HepG2 (cell line): Measurements from ENCODE around the gene JAKMIP3. TPM values are rescaled to one million over a fixed set of nuclear protein-coding genes. Genes with fewer than 3 reads are reported as not detected.
A peak's percentile ranks its signal among the peaks of the same experiment; 100 is the strongest.

Experiments used
- ATAC-seq: fragments of 200-7000 bp; cut with Tn5 transposase; 3 replicates; pipeline ENCODE4 v1.9.1; 2020; ENCODE audit warnings: mild to moderate bottlenecking, moderate library complexity
- BruUV-seq: library from RNA; stranded (reverse); fragments of 400-500 nt; replicated peaks from 2 replicates; lab custom pipeline; 2021; lab: Mats Ljungman, UMichigan
- CTCF ChIA-PET: fragments of 300-600 bp; formaldehyde crosslinking; extraction: SDS; loops from one replicate; lab custom pipeline; 2021; ENCODE audit warnings: low total read pairs, inconsistent platforms, low intra/inter-chr PET ratio; lab: Yijun Ruan, JAX
- POLR2A ChIA-PET: fragments of 350-600 bp; sonication (Branson Sonifier 250); formaldehyde crosslinking; loops from one replicate; lab custom pipeline; 2020; ENCODE audit warnings: antibody characterized with exemption, inconsistent platforms; lab: Yijun Ruan, JAX
- DNase-seq: peaks from one replicate; pipeline ENCODE4 v3.0.0-alpha.2; 2015; ENCODE audit warnings: low spot score
- FAIRE-seq: peaks from 3 replicates; lab custom pipeline; 2011; peaks lifted over from hg19 to GRCh38; lab: Jason Lieb, UNC
- H2AFZ ChIP-seq: one replicate; pipeline ENCODE4 v1.6.1; 2011; ENCODE audit warnings: low read length, inconsistent platforms
- H3K27ac ChIP-seq: fragments of 300-600 bp; 3 replicates; pipeline ENCODE4 v1.8.0; 2011; ENCODE audit warnings: mixed run types, mild to moderate bottlenecking, mixed read lengths, low read length, inconsistent platforms; ENCODE audit not compliant: insufficient read depth; ENCODE audit errors: extremely low read length
- H3K27me3 ChIP-seq, 2 experiments: fragments of 200-600 bp in 1 of 2; 2 replicates in 1 of 2; 3 replicates in 1 of 2; pipeline versions ENCODE4 v1.6.0 to v1.8.0; 2011; ENCODE audit warnings: low read length in 2 of 2, mild to moderate bottlenecking in 2 of 2, moderate library complexity in 2 of 2, inconsistent platforms in 1 of 2; ENCODE audit not compliant: insufficient read depth in 2 of 2, control insufficient read depth in 1 of 2
- H3K36me3 ChIP-seq, 2 experiments: fragments of 200-600 bp in 1 of 2; replicated peaks in 1 of 2; 2 replicates in 1 of 2; 3 replicates in 1 of 2; pipeline versions ENCODE4 v1.5.1 to v1.8.0; 2011; ENCODE audit warnings: low read length in 2 of 2, inconsistent platforms in 1 of 2; ENCODE audit not compliant: insufficient read depth in 2 of 2, control insufficient read depth in 1 of 2
- H3K4me1 ChIP-seq: 2 replicates; pipeline ENCODE4 v1.5.1; 2012; ENCODE audit warnings: low read length, inconsistent platforms; ENCODE audit not compliant: insufficient read depth
- H3K4me2 ChIP-seq: 2 replicates; pipeline ENCODE4 v1.6.0; 2011; ENCODE audit warnings: low read depth, low read length, inconsistent platforms
- H3K4me3 ChIP-seq, 3 experiments: fragments of 200-600 bp in 1 of 3; sonication (generic), shearing (Covaris generic) in 1 of 3; replicated peaks in 1 of 3; 2 replicates each; pipeline ENCODE4 v1.5.1; 2011 to 2016; ENCODE audit warnings: low read length in 3 of 3, inconsistent platforms in 2 of 3, low read depth in 2 of 3, mild to moderate bottlenecking in 2 of 3, control low read depth in 1 of 3, mixed read lengths in 1 of 3; ENCODE audit not compliant: insufficient read depth in 1 of 3
- H3K79me2 ChIP-seq: one replicate; pipeline ENCODE4 v1.6.1; 2011; ENCODE audit warnings: low read length, inconsistent platforms; ENCODE audit not compliant: insufficient read depth
- H3K9ac ChIP-seq: 2 replicates; pipeline ENCODE4 v1.6.0; 2011; ENCODE audit warnings: mild to moderate bottlenecking, low read depth, low read length, inconsistent platforms; ENCODE audit not compliant: insufficient read depth
- H3K9me3 ChIP-seq: 2 replicates; pipeline ENCODE4 v1.5.1; 2012; ENCODE audit warnings: mild to moderate bottlenecking, low read length
- H4K20me1 ChIP-seq: 2 replicates; pipeline ENCODE4 v1.6.0; 2011; ENCODE audit warnings: inconsistent platforms, mild to moderate bottlenecking, low read length, moderate library complexity; ENCODE audit not compliant: insufficient read depth
- ELF3 ChIP-seq: IDR thresholded peaks from 2 replicates; pipeline ENCODE4 v1.6.1; 2016; ENCODE audit warnings: missing genetic modification reagents, missing compliant biosample characterization
- ETV5 ChIP-seq: IDR thresholded peaks from 2 replicates; pipeline ENCODE4 v1.6.1; 2018; ENCODE audit warnings: missing biosample characterization, missing genetic modification reagents, inconsistent platforms, borderline replicate concordance
- FOXA1 ChIP-seq, 2 experiments: fragments of 450-650 bp in 1 of 2; sonication (generic) in 1 of 2; formaldehyde crosslinking in 1 of 2; IDR thresholded peaks; 2 replicates each; pipeline versions ENCODE4 v1.4.0 to v1.6.1; 2016 to 2020; ENCODE audit warnings: missing genetic modification reagents in 1 of 2
- FOXA3 ChIP-seq: IDR thresholded peaks from 2 replicates; pipeline ENCODE4 v1.6.1; 2016; ENCODE audit warnings: missing genetic modification reagents, missing compliant biosample characterization
- FOXO1 ChIP-seq: sonication (generic); formaldehyde crosslinking; IDR thresholded peaks from 2 replicates; pipeline ENCODE4 v1.4.0; 2020; ENCODE audit warnings: missing genetic modification reagents
- FOXP1 ChIP-seq, 2 experiments: fragments of 450-650 bp in 1 of 2; IDR thresholded peaks; 2 replicates each; pipeline ENCODE4 v1.6.1; 2017 to 2018; ENCODE audit warnings: antibody characterized with exemption in 1 of 2
- GMEB2 ChIP-seq: IDR thresholded peaks from 2 replicates; pipeline ENCODE4 v1.6.1; 2016; ENCODE audit warnings: missing biosample characterization, missing genetic modification reagents, low read depth
- HMG20A ChIP-seq: IDR thresholded peaks from 2 replicates; pipeline ENCODE4 v1.6.1; 2016; ENCODE audit warnings: borderline replicate concordance
- MXI1 ChIP-seq: IDR thresholded peaks from 3 replicates; pipeline ENCODE4 v1.6.1; 2012; ENCODE audit warnings: low read depth, low read length, inconsistent platforms, borderline replicate concordance
- NCOA2 ChIP-seq: sonication (generic); formaldehyde crosslinking; IDR thresholded peaks from 2 replicates; pipeline ENCODE4 v1.8.0; 2022; ENCODE audit warnings: inconsistent platforms
- RARA ChIP-seq: IDR thresholded peaks from 2 replicates; pipeline ENCODE4 v1.6.1; 2016; ENCODE audit warnings: missing genetic modification reagents, missing compliant biosample characterization
- RXRB ChIP-seq: IDR thresholded peaks from 2 replicates; pipeline ENCODE4 v1.6.1; 2016; ENCODE audit warnings: borderline replicate concordance, missing genetic modification reagents, missing compliant biosample characterization
- TFE3 ChIP-seq: IDR thresholded peaks from 2 replicates; pipeline ENCODE4 v1.6.1; 2016
- ZBTB8A ChIP-seq: sonication (generic); formaldehyde crosslinking; IDR thresholded peaks from 2 replicates; pipeline ENCODE4 v1.4.0; 2020; ENCODE audit warnings: mild to moderate bottlenecking, low read depth, missing genetic modification reagents, borderline replicate concordance
- ZNF616 ChIP-seq: sonication (generic); formaldehyde crosslinking; IDR thresholded peaks from 2 replicates; pipeline ENCODE4 v1.5.0; 2020; ENCODE audit warnings: low read depth, mild to moderate bottlenecking, missing genetic modification reagents
- WGBS: methylation state at CpG from one replicate; pipeline ENCODE4 v1.1.6; 2017; ENCODE audit warnings: low lambda C conversion rate; 5-methylcytosine and 5-hydroxymethylcytosine counted together
- in situ Hi-C: cut with HindIII; loops from 2 replicates; pipeline ENCODE4 v1.10.0; 2017; ENCODE audit warnings: low pct_unique_long_range_greater_than_20kb; ENCODE audit not compliant: extremely low pct_ligation_motif_present
- intact Hi-C: fragments of 100-400 bp; cut with micrococcal nuclease; formaldehyde crosslinking; loops from one replicate; pipeline ENCODE4 v1.10.0; 2022; ENCODE audit not compliant: unreplicated experiment
- polyA plus RNA-seq, 8 experiments: library from polyadenylated mRNA; depleted of rRNA in 3 of 8; stranded (reverse) in 7 of 8; unstranded in 1 of 8; fragments of >200 nt; fragmentation: Illumina TruSeq in 4 of 8; extraction: Trizol in 4 of 8; gene quantifications; 2 replicates each; pipeline versions ENCODE4 v1.2.1 to v1.2.3, GENCODE V29; 2011 to 2016; ENCODE audit warnings: low read depth in 4 of 8, missing spikeins in 1 of 8, mixed read lengths in 1 of 8; ENCODE audit not compliant: insufficient read depth in 1 of 8
- total RNA-seq, 5 experiments: library from RNA; depleted of rRNA; stranded (reverse); fragments of >200 nt; fragmentation: Illumina TruSeq; extraction: Trizol; gene quantifications; 2 replicates each; pipeline ENCODE4 v1.2.3, GENCODE V29; 2016; ENCODE audit warnings: low read depth in 1 of 5
- TF ChIP-seq, protein P1 (sequence below): sonication (generic); formaldehyde crosslinking; IDR thresholded peaks from 2 replicates; pipeline ENCODE4 v1.4.0; 2020; ENCODE audit warnings: missing genetic modification reagents
- TF ChIP-seq, protein P2 (sequence below): sonication (generic); IDR thresholded peaks from 2 replicates; pipeline ENCODE4 v1.6.1; 2016; ENCODE audit warnings: low read depth, borderline replicate concordance
- TF ChIP-seq, protein P3 (sequence below): sonication (generic); formaldehyde crosslinking; IDR thresholded peaks from 2 replicates; pipeline ENCODE4 v1.5.0; 2020; ENCODE audit warnings: mild to moderate bottlenecking, missing genetic modification reagents

JAKMIP3 gene
- total and polyA plus RNA-seq, 2 of the 13 experiments (the other 11 are each of a cell fraction or from before 2014, with no cell fraction given), result 0.03 to 0.11 TPM

DNA sequence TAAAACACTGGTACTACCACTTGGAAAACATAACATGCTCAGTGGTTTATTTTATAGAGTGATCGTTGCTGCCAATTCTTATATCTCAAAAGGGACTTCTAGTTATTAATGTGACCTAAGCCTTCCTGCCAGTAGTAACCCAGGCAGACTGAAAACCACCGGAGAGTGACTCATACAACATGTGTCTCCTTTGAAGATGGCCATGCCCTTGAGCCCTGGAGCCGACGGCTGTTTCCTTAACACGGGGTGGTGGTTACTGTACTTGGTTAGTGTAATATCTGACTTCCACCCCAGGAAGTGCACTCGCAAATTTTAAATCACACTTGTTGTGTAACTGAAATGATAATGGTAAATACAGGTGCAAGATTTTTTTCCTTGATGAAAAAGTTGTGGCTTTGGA is 30.5 kb downstream of the JAKMIP3 start:
- POLR2A ChIA-PET, result no interaction called here
- in situ Hi-C loops, result no loop called here
- Histone ChIP-seq H3K9ac (no peak overlapping the region), H3K4me2 (no peak overlapping the region), H3K27ac (no peak overlapping the region), H3K4me1 (peaks cover 45% of the 10 kb centered on the region), H3K79me2 (no peaks in the 10 kb centered on the region), H3K36me3 (no peaks in the 10 kb centered on the region), H2AFZ (no peak overlapping the region), H3K4me3 (no peak overlapping the region), H3K27me3 (peaks cover 0 to 14% of the 10 kb centered on the region in 2 experiments; a peak in 1 of 5 replicates), H4K20me1 (no peaks in the 10 kb centered on the region), H3K9me3 (no peaks in the 10 kb centered on the region)
- WGBS, result 6% methylated on average over 6 of the region's 6 CpGs
- ATAC-seq (peak; percentile 76), FAIRE-seq (no peak), DNase-seq (peak; percentile 60)
- intact Hi-C loops, result no loop called here
- no TSS peak for BruUV-seq
- CTCF ChIA-PET, result no interaction called here
- TF ChIP-seq ELF3 (CRISPR knock-in tag) (peak; percentile 72), ETV5 (peak; percentile 52; the same call in 1 of the 2 replicates), GMEB2 (no peak), HMG20A (CRISPR knock-in tag) (peak; percentile 37; the same call in 1 of the 2 replicates), MXI1 (peak; percentile 17; the same call in 1 of the 3 replicates), FOXA1 (IDR thresholded peaks at IDR 0.05) (no peak), FOXA1 (CRISPR knock-in tag; IDR thresholded peaks at IDR 0.05) (peak; percentile 5; the same call in 1 of the 2 replicates), RARA (CRISPR knock-in tag) (peak; percentile 67), RXRB (CRISPR knock-in tag) (0 out of 2 replicates have a peak, but pooled peaks have one; percentile 12), FOXA3 (CRISPR knock-in tag) (peak; percentile 35; the same call in 1 of the 2 replicates), TFE3 (CRISPR knock-in tag) (peak; percentile 32; the same call in 1 of the 2 replicates), NCOA2 (peak; percentile 29; the same call in 1 of the 2 replicates), ZNF616 (CRISPR knock-in tag) (no peak), ZBTB8A (CRISPR knock-in tag) (no peak), FOXO1 (CRISPR knock-in tag) (peak; percentile 31; the same call in 1 of the 2 replicates), FOXP1 (IDR thresholded peaks at IDR 0.05) (no peak), FOXP1 (CRISPR knock-in tag; IDR thresholded peaks at IDR 0.05) (0 out of 2 replicates have a peak, but pooled peaks have one; percentile 13)
- TF ChIP-seq, protein P1, sequence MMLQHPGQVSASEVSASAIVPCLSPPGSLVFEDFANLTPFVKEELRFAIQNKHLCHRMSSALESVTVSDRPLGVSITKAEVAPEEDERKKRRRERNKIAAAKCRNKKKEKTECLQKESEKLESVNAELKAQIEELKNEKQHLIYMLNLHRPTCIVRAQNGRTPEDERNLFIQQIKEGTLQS (CRISPR knock-in tag), result peak; percentile 60; the same call in 1 of the 2 replicates
- TF ChIP-seq, protein P2, sequence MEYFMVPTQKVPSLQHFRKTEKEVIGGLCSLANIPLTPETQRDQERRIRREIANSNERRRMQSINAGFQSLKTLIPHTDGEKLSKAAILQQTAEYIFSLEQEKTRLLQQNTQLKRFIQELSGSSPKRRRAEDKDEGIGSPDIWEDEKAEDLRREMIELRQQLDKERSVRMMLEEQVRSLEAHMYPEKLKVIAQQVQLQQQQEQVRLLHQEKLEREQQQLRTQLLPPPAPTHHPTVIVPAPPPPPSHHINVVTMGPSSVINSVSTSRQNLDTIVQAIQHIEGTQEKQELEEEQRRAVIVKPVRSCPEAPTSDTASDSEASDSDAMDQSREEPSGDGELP, result 0 out of 2 replicates have a peak, but pooled peaks have one; percentile 34
- TF ChIP-seq, protein P3, sequence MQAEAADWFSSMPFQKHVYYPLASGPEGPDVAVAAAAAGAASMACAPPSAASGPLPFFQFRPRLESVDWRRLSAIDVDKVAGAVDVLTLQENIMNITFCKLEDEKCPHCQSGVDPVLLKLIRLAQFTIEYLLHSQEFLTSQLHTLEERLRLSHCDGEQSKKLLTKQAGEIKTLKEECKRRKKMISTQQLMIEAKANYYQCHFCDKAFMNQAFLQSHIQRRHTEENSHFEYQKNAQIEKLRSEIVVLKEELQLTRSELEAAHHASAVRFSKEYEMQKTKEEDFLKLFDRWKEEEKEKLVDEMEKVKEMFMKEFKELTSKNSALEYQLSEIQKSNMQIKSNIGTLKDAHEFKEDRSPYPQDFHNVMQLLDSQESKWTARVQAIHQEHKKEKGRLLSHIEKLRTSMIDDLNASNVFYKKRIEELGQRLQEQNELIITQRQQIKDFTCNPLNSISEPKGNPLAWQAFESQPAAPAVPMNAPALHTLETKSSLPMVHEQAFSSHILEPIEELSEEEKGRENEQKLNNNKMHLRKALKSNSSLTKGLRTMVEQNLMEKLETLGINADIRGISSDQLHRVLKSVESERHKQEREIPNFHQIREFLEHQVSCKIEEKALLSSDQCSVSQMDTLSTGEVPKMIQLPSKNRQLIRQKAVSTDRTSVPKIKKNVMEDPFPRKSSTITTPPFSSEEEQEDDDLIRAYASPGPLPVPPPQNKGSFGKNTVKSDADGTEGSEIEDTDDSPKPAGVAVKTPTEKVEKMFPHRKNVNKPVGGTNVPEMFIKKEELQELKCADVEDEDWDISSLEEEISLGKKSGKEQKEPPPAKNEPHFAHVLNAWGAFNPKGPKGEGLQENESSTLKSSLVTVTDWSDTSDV (CRISPR knock-in tag), result no peak
